ENCODE data around the gene GLTP. TPM values are rescaled to one million over a fixed set of nuclear protein-coding genes. Genes with fewer than 3 reads are reported as not detected.

Gene GLTP
- total and polyA plus RNA-seq, 2 experiments from 2014 or later = 92.8 to 96.5 TPM

GRCh38 chr12:109803678-109804077 lies 76.7 kb downstream of the GLTP start:
- H3K4me3 ChIP-seq = no peak overlapping the region
- no peaks in the 10 kb centered on the region for H3K36me3 ChIP-seq (ENCODE audit: low read depth)
- H2AFZ ChIP-seq = no peak overlapping the region
- no peaks in the 10 kb centered on the region for H3K9me2 ChIP-seq (ENCODE audit: insufficient read depth)
- no peaks in the 10 kb centered on the region for H3F3A ChIP-seq (ENCODE audit: insufficient read depth)
- no peak overlapping the region for H3K27ac ChIP-seq
- H3K9ac ChIP-seq = no peak overlapping the region
- 71 to 74% methylated on average over 3 of the region's 3 CpGs for WGBS, 2 experiments (ENCODE audit: low coverage in 1 of 2, low lambda C conversion rate in 2 of 2, missing lambda C conversion rate in 2 of 2)
- H3K79me2 ChIP-seq (ENCODE audit: insufficient read depth) = no peaks in the 10 kb centered on the region
- no peaks in the 10 kb centered on the region for H3K27me3 ChIP-seq (replicated peaks; ENCODE audit: insufficient read depth)
- no peaks in the 10 kb centered on the region for H3K9me3 ChIP-seq (ENCODE audit: low read depth)
- no peaks in the 10 kb centered on the region for H3K4me1 ChIP-seq (ENCODE audit: insufficient read depth)
- TF ChIP-seq EZH2phosphoT487 (IDR thresholded peaks at IDR 0.05; ENCODE audit: insufficient read depth, low read depth) = no peak
- no peak for TF ChIP-seq EZH2 (IDR thresholded peaks at IDR 0.05; ENCODE audit: insufficient read depth, poor library complexity, severe bottlenecking)
- no peak overlapping the region for H3K4me2 ChIP-seq (ENCODE audit: unreplicated experiment)
- no peak for DNase-seq
- in situ Hi-C loops (cut with MboI) = no loop called here
- no peaks in the 10 kb centered on the region for H4K20me1 ChIP-seq (ENCODE audit: insufficient read depth)

DNA sequence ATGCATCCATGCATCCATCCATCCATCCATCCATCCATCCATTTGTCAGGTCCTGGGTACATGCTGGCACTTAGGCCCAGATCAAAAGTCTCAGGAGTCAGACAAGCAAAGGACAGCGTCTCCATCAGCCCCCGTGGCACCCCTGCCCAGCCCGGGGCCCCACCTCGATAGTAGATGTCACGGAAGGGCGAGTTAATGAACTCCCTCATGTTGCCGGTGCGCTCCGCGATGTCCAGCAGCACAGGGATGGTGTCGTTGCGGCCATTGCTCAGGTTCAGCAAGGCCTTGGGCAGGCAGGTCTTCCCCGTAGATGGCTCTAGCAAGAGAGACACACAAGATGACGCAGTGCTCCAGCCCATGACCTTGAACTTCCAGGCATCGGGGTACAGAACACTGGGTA lies 77.5 kb downstream of the GLTP start:
- Histone ChIP-seq H3K4me2 (ENCODE audit: unreplicated experiment) (no peak overlapping the region), H2AFZ (no peak overlapping the region), H3K9ac (no peak overlapping the region), H3K4me3 (no peak overlapping the region), H3K9me2 (ENCODE audit: insufficient read depth) (no peaks in the 10 kb centered on the region), H3K27ac (no peak overlapping the region), H3K9me3 (ENCODE audit: low read depth) (no peaks in the 10 kb centered on the region), H3K36me3 (ENCODE audit: low read depth) (no peaks in the 10 kb centered on the region), H3F3A (ENCODE audit: insufficient read depth) (no peaks in the 10 kb centered on the region), H3K79me2 (ENCODE audit: insufficient read depth) (no peaks in the 10 kb centered on the region), H3K4me1 (ENCODE audit: insufficient read depth) (no peaks in the 10 kb centered on the region), H4K20me1 (ENCODE audit: insufficient read depth) (no peaks in the 10 kb centered on the region), H3K27me3 (replicated peaks; ENCODE audit: insufficient read depth) (no peaks in the 10 kb centered on the region)
- TF ChIP-seq EZH2 (IDR thresholded peaks at IDR 0.05; ENCODE audit: insufficient read depth, poor library complexity, severe bottlenecking) = no peak
- no peak for TF ChIP-seq EZH2phosphoT487 (IDR thresholded peaks at IDR 0.05; ENCODE audit: insufficient read depth, low read depth)
- WGBS, 2 experiments (ENCODE audit: low coverage in 1 of 2, low lambda C conversion rate in 2 of 2, missing lambda C conversion rate in 2 of 2) = 91 to 96% methylated on average over 15 of the region's 15 CpGs
- in situ Hi-C loops (cut with MboI) = no loop called here
- DNase-seq = no peak

Small RNAs within 50 kb of the gene (microRNA-seq; reads per million reads assigned to microRNA genes)
- gene MIR4497 (ENCODE audit: borderline number of aligned reads) = not detected

Small RNAs within 50 kb of the gene (small RNA-seq; reads per million reads assigned to genes)
- gene MIR4497 (ENCODE audit: low read depth, low replicate concordance) (not detected), gene RN7SL441P (ENCODE audit: low read depth, low replicate concordance) (not detected)

Other genes starting within 250 kb of the GLTP start
- gene FAM222A, start 166.7 kb downstream of the GLTP start, total RNA-seq (2014; rRNA removed; shearing (Covaris generic)) = 0.89 and 0.97 TPM in 2 replicates
- not detected in 2 replicates for gene FAM222A, start 166.7 kb downstream of the GLTP start, polyA plus RNA-seq (2016; fragmentation: Nextera tagmentation; extraction: Ambion mirVana)
- gene TRPV4, start 47.1 kb downstream of the GLTP start, total RNA-seq (2014; rRNA removed; shearing (Covaris generic)) = 0.65 and 1.6 TPM in 2 replicates
- gene TRPV4, start 47.1 kb downstream of the GLTP start, polyA plus RNA-seq (2016; fragmentation: Nextera tagmentation; extraction: Ambion mirVana) = 2.6 and 2.9 TPM in 2 replicates
- 11.7 and 14.7 TPM in 2 replicates for gene TCHP, start 19.7 kb upstream of the GLTP start, total RNA-seq (2014; rRNA removed; shearing (Covaris generic))
- 9.7 and 11.5 TPM in 2 replicates for gene TCHP, start 19.7 kb upstream of the GLTP start, polyA plus RNA-seq (2016; fragmentation: Nextera tagmentation; extraction: Ambion mirVana)
- gene GIT2, start 115.8 kb upstream of the GLTP start, total RNA-seq (2014; rRNA removed; shearing (Covaris generic)) = 23.4 and 26.4 TPM in 2 replicates
- 42.1 TPM in 2 replicates for gene GIT2, start 115.8 kb upstream of the GLTP start, polyA plus RNA-seq (2016; fragmentation: Nextera tagmentation; extraction: Ambion mirVana)
- 237 and 241 TPM in 2 replicates for gene ANKRD13A, start 118.9 kb upstream of the GLTP start, total RNA-seq (2014; rRNA removed; shearing (Covaris generic))
- 74.8 and 77.3 TPM in 2 replicates for gene ANKRD13A, start 118.9 kb upstream of the GLTP start, polyA plus RNA-seq (2016; fragmentation: Nextera tagmentation; extraction: Ambion mirVana)
- 21.2 and 29.7 TPM in 2 replicates for gene C12orf76, start 168.0 kb upstream of the GLTP start, total RNA-seq (2014; rRNA removed; shearing (Covaris generic))
- gene C12orf76, start 168.0 kb upstream of the GLTP start, polyA plus RNA-seq (2016; fragmentation: Nextera tagmentation; extraction: Ambion mirVana) = 8.5 and 12.3 TPM in 2 replicates
- 9.5 and 9.7 TPM in 2 replicates for gene IFT81, start 243.8 kb upstream of the GLTP start, total RNA-seq (2014; rRNA removed; shearing (Covaris generic))
- gene IFT81, start 243.8 kb upstream of the GLTP start, polyA plus RNA-seq (2016; fragmentation: Nextera tagmentation; extraction: Ambion mirVana) = 10.6 and 14.0 TPM in 2 replicates